Activated effector memory CD4-positive, alpha-beta T cell treated with Interleukin-2 at 50 U/mL for 16 hours (primary cell): ENCODE measurements around the gene TRPM5.

Experiments
- DNase-seq: peaks from one replicate; pipeline ENCODE4 v3.0.0-alpha.2; 2020

TRPM5 gene

DNA sequence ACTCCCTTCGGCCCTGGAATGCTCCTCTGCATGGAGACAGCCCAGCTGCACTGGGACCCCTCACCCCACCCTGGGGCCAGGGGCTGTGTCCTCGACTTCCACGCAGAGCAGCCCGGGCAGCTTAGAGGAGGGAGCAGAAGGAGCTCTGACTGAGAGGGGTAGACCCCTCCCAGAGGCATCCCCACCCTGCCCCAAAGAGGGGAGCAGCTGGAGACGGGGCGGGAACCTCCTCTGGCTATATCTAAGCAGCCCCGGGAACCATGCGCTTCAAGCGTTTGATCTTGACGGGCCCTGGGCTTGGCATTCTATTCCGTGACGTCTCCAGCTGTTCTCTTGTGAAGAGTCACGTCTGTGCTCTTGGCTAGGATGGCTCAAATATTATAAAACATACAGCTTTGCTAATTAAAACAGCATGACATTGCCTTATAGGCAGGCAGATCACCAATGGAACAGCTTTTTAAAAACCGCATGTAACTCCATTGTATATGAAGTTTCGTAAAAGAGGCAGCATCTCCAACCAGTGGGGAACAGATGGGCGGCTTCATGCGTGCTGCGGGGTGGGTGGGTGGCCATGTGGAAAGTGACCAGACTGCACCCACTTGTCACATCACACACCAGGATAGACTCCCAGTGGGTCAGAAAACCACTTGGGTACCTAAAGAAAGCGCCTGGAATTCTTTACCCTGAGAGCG, 8.2 kb upstream of the TRPM5 start:
- DNase-seq: no peak

GRCh38 chr11:2451916-2452315, 7.6 kb upstream of the TRPM5 start:
- no peak for DNase-seq

DNA sequence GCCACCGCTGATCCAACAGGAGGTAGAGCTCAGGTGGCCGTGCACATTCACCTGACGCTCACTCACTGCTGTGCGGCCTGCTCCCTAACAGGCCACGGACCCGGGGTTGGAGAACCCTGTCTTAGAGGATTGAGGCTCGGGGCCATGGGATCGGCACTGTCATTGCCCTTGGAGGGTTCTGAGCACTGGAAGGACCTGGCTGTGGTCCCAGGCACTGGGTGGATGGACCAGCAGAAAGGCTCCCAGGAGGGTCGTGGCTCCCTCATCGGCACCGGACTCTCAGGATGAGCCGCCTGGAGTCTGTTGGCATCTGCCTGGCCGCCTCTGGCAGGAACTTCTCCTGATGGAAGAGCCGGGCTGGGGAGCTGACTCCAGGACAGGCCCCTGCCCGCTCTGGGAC, 7.0 kb upstream of the TRPM5 start:
- DNase-seq: no peak

DNA sequence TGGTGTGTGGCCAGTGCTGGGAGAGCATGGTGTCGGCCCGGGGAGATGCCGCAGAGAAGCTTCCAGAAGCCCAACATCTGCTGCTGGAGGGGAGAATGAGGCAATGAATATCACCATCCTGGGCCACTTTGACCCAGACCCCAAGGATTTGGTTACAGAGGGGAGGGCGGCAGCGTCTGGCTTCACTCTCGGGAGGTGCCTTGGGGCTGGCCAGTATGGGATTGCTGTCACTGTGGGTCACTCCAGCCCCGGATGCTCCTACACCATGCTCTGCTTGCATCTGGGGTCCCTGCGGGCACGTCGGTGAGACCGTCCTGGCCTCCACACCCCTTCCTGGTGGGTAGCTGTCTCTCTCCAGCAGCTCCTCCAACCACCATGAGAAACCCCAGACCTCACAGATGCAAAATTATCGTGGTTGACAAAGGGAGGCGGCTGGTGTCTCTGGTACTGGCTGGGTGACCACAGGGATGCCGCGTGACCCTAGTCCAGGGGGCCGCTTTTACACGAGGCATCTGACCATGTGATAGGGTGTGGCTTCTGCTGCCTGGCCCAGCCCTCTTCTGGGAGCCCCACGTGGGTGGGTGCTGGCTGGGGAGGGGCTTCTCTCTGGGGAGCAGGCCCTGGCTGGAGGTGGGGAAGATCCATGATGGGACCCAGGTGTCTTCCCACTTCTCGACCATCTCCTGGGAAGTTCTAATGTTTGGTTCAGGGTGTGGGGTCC, 6.2 kb upstream of the TRPM5 start:
- DNase-seq: no peak

DNA sequence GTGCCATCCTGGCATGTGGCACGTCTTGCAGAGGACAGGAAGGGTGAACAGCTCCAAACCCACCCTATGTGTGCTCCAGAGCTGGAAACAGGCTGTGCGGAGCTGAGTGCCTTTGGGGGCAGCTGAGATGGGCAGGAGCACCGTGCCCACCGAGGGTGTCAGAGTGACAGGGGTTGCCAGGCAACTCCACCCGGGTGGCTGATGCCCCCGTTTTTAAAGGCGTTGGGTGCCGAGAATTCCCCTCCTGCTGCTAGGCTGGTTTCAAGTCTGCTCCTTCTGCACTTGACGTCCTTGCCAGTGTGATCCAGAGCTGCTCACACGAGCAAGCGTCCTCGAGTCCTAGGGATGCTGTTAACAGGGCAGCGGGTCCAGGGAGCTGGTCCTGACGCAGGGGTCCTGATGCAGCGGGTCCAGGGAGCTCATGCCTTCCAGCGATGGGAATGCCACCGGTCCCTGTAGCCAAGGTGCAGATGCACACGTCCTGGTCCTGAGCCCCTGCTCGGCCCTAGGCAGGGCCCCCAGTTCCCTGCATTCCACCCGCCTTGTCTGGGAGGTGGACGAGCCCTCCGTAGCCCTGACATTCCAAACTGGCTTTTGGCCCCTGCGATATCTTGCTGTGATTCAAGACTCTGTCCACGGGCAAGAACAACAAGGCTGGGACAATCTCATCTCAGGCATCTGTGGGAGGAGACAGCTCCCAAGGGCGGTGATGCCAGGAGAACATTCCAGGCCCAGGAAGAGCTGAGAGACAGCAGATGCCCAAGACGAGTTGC, 5.4 kb upstream of the TRPM5 start:
- DNase-seq: no peak

GRCh38 chr11:2448661-2449547, 4.6 kb upstream of the TRPM5 start:
- no peak for DNase-seq

DNA sequence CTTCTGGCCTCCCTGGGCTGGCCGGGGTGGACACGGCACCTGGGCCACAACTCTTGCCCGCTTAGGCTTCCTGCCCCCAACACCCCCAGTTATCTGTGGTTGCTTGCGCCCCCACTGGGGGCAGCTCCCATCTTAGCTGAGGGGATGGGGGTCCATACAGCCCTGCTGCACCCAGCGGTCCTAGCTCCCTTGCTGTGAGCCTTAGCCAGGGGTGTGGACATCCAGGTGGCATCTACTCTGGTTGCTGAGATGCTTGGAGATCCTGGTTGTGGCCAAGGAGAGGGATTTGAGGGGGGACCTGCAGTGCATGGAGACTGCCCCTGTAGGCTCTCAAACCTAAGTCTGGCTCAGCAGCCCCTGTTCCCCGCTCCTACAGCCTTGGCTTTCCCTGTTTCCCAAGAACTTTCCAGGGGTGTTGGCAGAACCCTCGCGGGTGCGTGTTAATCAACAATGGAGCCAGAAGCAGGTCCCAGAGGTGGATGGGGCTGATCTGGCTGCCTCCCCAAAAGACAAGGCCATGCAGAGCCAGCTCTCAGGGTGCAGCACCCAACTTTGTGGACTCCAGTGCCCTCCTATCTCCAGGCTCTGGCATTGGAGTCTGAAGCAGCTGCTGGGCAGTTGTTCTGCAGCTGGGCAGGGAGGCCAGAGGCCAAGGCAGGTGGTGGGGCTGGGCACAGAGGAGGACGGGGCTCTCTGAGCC, 3.8 kb upstream of the TRPM5 start:
- no peak for DNase-seq

DNA sequence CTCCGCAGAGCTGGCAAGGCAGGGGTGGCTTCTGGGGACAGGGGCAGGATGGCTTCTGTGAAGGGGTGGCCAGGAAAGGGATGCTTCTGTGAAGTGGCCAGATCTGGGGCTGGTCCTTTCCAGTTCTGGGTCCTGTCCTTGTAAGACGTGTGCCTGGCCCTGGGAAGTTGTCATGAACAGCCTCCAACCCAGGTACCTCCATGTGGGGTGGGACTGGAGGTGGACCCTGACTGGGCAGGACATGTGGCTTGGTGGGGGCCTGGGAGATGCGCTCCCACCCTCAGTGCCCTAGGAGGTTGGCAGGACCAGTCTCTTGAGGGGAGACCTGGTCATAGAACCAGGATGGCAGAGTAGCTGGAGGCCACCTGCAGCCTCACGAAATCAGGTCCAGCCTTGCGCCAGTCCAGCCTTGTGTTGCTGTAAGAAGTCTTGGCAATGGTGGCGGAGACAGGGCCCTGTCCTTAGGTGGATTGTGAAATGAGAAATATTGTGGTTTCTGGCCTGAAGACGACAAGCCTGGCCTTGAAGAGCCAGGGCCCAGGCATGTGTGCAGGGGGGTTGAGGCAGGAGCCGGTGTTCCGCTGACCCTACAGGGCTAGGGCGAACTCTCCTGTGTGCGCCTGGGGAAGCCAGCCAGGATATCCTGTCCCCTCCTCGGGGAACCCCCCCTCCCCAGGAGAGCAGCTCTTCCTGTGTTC, 3.1 kb upstream of the TRPM5 start:
- DNase-seq: no peak

GRCh38 chr11:2446590-2447252, 2.4 kb upstream of the TRPM5 start:
- DNase-seq: no peak

DNA sequence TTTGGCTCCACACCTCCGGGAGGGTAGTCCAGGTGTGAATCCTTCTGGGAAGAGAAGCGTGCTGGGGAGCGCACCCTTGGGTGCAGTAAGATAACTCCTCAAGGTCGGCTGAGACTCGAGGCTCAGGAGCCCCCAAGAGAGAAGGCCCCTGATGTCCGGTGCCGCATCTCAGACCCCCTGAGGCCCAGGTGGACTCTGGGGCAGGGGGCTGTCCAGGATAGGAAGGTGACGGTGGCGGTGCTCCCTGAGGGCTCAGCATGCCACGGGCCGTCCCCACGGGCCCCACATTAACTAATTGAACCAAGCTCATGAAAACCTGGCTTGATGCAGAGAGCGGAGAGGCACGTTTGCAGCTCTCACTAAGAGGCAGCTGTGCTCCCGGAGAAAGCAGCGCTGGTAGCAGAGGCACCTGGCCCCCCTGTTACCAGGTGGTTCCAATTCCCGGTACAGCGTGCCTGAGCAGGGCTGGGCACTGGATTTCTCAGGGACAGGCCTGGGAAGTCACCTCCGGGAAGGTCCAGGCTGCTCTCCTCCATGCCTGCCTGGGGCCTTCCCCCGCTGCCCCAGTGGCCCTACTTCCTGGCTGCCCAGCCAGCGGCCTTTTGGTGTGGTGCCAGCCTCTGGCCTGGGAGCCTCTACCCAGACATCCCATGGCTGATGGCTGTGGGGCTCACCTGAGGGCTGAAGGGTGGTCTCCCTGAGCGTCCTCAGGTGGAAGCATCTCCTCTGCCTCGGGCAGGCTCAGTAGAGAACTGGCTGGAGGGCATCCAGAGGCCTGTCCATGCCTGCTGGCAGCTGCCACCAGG, 1.6 kb upstream of the TRPM5 start:
- DNase-seq: no peak

DNA sequence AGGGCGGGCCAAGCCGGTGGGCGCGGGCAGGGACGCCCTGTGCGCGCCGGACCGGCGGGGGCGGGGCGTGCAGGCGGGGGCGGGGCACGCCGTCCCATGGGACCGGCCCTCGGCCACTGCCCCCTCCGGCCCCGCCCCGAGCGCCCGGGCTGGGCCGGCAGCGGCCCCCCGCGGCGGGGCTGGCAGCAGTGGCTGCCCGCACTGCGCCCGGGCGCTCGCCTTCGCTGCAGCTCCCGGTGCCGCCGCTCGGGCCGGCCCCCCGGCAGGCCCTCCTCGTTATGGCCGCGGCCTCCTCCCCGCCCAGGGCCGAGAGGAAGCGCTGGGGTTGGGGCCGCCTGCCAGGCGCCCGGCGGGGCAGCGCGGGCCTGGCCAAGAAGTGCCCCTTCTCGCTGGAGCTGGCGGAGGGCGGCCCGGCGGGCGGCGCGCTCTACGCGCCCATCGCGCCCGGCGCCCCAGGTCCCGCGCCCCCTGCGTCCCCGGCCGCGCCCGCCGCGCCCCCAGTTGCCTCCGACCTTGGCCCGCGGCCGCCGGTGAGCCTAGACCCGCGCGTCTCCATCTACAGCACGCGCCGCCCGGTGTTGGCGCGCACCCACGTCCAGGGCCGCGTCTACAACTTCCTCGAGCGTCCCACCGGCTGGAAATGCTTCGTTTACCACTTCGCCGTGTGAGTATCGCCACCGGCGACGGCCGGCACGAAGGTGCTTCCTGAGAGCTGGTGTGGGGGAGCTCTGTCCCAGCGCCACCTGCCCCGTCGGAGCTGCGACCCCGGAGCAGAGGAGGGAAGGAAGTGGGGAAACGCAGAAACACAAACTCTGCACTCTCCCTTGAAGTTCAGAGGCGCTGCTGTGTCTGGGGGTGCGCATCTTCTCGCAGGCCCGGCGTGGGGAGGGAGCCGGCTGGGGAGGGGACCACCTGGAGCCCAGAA, 769 bp upstream of the TRPM5 start, which contains the start of gene KCNQ1:
TSS of gene KCNQ1 (plus strand) at position 188 of the 925 bp plus-strand sequence. CDS start at position 279, 91 bp downstream.
- DNase-seq: no peak

DNA sequence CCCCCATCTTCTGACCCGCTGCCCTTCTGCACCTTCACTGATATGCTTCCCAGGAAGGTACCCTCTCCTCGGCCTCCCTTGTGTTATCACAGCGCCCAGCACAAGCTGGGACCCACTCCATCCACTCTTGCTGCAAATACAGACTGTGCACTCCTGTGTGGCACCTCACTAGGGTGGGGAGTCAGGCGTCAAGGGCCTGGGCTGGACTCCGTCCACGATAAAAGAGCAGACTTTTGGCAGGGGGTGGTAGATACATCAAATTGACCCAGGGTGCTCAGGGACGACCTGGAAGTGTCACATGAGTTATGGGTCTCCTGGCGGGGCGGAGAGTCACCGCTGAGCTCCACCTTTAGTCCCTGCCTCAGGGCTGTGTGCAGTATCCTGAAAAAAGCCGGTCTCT, 908 bp downstream of the TRPM5 start:
- no peak for DNase-seq

DNA sequence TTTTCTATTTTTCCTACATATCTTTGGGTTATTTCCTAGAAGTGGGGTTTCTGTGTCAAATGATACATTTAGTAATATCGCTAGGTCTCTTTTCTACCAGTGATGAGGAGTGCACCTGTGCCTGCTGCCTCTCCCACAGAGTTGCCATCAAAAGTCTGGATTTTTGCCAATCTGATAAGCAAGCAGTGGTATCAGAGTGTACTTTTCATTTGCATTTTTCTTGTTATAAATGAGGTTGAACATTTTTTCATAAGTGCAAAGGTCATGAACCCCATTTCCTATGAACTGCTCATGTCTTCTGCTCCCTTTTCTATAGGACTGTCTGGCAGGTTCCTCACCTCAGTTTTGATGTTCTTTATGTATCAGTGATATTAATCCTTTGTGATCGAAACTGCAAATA, 1.7 kb downstream of the TRPM5 start:
- DNase-seq: no peak

- no peak for DNase-seq
These were observed 3.1 kb downstream of the TRPM5 start for GRCh38 chr11:2441171-2441570.

- no peak for DNase-seq
These were observed 3.7 kb downstream of the TRPM5 start for GRCh38 chr11:2440646-2441045.

DNA sequence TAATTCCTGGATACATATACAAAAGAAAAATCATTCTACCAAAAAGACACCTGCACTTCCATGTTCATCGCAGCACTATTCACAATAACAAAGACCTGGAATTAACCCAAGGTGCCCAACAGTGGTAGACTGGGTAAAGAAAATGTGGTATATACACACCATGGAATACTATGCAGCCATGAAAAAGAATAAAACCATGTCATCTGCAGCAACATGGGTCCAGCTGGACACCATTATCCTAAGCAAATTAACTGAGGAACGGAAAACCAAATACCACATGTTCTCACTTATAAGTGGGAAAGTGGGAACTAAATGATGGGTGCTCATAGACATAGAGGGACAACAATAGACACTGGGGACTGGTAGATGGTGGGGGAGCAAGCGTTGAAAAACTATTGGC, 4.5 kb downstream of the TRPM5 start:
- no peak for DNase-seq

- no peak for DNase-seq
These were observed 6.8 kb downstream of the TRPM5 start for GRCh38 chr11:2437516-2437915.

- no peak for DNase-seq
These were observed 7.7 kb downstream of the TRPM5 start for GRCh38 chr11:2436521-2437031.
